Testis (tissue), 2 donors: Measurements from ENCODE around the gene HLA-DQA1.

ENCODE experiments used
- CTCF ChIP-seq, 3 experiments: fragments of 450-650 bp in 2 of 3; fragments of 200-600 bp in 1 of 3; sonication (generic) in 1 of 3; IDR thresholded peaks; one replicate each; pipeline ENCODE4 v1.5.1; 2016 to 2019; ENCODE audit warnings: antibody characterized with exemption in 3 of 3, mild to moderate bottlenecking in 2 of 3, moderate library complexity in 1 of 3
- POLR2A ChIP-seq: fragments of 450-650 bp; IDR thresholded peaks from one replicate; pipeline ENCODE4 v1.6.1; 2017; ENCODE audit warnings: antibody characterized with exemption, mild to moderate bottlenecking, moderate library complexity

GRCh38 chr6:32615885-32616532, 21.2 kb upstream of the HLA-DQA1 start:
- TF ChIP-seq CTCF (IDR thresholded peaks at IDR 0.05): no peak
- no peak for TF ChIP-seq POLR2A
